GM10248 (cell line): Measurements from ENCODE around the gene NFKBIB.

ENCODE experiments used
- CTCF ChIA-PET: fragments of 300-600 bp; sonication (Branson Sonifier 250); formaldehyde crosslinking; extraction: SDS; loops from one replicate; lab custom pipeline; 2021; ENCODE audit warnings: antibody characterized with exemption; lab: Yijun Ruan, JAX
- POLR2A ChIA-PET: fragments of 350-650 bp; sonication (Branson Sonifier 250); formaldehyde crosslinking; extraction: SDS; loops from one replicate; lab custom pipeline; 2020; ENCODE audit warnings: antibody characterized with exemption; lab: Yijun Ruan, JAX
- DNase-seq: peaks from one replicate; pipeline ENCODE4 v3.0.0; 2012; ENCODE audit errors: extremely low spot score
- TF ChIP-seq, protein P1 (sequence below): IDR thresholded peaks from 2 replicates; pipeline ENCODE4 v1.5.1; 2012; ENCODE audit warnings: mild to moderate bottlenecking, low read depth; ENCODE audit errors: extremely low read depth, missing control alignments, control extremely low read depth

Gene NFKBIB

DNA sequence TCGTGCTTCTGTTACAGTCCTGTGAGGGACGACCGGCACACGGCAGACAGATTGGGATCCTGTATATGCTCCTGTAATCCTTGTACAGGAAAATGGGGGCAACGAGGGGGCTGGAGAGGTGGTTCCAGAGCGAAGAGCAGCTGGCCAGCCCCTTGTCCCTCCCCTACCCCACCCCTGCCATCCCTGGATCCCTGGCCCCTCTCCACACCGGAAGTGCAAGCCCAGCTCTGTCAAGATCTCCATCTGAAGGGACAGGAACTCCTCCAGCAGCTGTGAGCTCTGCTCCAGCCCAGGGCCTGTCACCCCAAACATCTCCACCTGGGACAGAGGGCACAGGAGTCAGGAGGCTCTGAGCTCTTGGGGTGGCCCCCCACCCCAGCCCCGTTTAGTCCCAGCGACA is 17.7 kb downstream of the NFKBIB start:
- POLR2A ChIA-PET: no interaction called here
- CTCF ChIA-PET: interaction anchor here (1.3 to 4.2 kb wide), 3 partner anchors 9 to 30 kb away, joined by 3 to 27 read pairs (median 3); partner anchors contain the start of genes MRPS12 and SARS2
- TF ChIP-seq, protein P1, sequence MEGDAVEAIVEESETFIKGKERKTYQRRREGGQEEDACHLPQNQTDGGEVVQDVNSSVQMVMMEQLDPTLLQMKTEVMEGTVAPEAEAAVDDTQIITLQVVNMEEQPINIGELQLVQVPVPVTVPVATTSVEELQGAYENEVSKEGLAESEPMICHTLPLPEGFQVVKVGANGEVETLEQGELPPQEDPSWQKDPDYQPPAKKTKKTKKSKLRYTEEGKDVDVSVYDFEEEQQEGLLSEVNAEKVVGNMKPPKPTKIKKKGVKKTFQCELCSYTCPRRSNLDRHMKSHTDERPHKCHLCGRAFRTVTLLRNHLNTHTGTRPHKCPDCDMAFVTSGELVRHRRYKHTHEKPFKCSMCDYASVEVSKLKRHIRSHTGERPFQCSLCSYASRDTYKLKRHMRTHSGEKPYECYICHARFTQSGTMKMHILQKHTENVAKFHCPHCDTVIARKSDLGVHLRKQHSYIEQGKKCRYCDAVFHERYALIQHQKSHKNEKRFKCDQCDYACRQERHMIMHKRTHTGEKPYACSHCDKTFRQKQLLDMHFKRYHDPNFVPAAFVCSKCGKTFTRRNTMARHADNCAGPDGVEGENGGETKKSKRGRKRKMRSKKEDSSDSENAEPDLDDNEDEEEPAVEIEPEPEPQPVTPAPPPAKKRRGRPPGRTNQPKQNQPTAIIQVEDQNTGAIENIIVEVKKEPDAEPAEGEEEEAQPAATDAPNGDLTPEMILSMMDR: no peak

DNA sequence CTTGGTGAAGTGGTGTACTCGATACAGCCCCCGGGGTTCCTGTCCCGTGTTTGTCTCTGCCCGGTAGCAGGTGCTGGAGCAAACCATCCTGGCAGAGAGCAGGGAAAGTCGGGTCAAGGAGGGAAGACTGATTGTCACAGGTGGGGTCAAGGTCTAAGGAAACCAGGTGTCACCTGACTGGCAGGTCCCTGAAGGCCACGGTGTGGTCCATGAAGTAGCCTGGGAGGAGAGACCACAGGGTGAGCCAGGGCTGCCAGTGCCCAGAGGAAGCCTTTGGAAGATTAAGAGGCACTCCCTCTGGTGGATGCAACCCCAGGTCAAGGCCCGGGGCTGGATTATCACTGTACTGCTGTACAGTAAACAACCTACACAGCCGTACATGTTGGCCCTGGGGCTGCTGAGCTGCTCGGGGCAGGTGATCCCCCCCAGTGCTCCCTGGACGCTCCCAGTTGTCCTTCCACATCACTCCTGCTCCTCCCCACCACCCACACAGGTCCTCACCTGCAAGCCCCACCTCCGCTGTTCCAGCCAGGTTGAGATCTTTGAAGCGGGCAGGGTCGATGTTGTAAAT is 18.2 kb downstream of the NFKBIB start:
- ChIA-PET POLR2A (no interaction called here), CTCF (interaction anchor here (1.3 to 4.2 kb wide), 3 partner anchors 9 to 31 kb away, joined by 3 to 27 read pairs (median 3); partner anchors contain the start of genes MRPS12 and SARS2)
- no peak for DNase-seq
- TF ChIP-seq, protein P1: no peak

More for the DNA sequence above, 17.7 kb downstream of the NFKBIB start:
- no peak for DNase-seq

DNA sequence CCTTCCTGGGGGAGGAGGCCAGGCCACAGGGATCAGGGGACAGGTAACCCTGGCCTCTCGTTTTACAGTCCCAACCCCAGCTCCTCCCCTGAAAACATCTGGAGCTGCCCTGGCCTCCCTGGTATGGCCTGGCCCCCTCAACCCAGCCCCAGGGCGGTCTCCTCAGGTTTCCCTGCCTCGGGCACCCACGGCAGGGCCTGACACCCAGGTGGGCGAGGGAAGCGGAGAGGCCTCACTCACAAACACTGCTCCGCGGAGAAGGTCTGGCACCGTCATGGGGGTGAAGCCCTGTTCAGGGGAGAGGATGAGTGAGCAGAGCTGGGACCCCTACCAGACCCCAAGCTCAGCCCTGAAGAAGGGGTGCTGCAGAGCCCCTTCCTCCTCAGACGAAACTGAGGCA is 18.8 kb downstream of the NFKBIB start:
- CTCF ChIA-PET: interaction anchor here (1.4 to 4.2 kb wide), 2 partner anchors 8 to 11 kb away, joined by 3 to 27 read pairs; partner anchors contain the start of genes MRPS12 and SARS2
- POLR2A ChIA-PET: no interaction called here
- TF ChIP-seq, protein P1: no peak
- no peak for DNase-seq

DNA sequence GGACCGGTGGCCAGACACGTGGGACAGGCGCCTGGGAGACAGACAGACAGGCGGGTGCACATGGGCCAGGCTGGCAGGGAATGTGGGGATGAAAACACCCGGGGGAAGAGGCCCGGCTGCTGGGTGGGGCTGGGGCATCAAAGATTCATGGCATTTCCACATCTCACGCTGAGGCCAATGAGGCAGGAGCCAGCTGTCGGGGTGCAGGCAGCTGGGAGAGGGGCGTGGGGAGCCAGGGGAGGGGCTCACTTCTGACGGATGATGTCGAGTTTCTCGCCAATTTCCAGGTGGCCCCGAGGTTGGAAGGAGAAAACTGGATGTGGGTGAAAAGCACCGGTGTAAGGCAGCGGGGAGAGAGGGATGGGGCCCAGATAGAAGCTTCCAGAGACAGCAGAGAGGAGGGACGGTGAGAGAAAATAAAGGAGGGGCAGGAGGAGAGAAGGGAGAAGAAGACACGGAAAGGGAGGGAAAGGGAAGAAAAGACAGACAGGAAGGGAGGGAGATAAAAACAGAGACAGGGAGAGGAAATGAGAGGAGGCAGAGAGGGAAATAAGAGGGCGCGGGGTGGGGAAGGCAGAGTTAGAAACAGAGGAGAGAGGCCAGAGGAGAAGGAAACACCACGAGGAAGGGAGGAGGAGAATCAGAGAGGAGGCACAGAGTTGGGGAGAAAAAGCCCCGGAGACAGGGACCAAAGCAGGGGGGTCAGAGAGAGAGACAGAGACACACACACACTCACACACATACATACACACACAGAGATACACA is 20.2 kb downstream of the NFKBIB start:
- no peak for DNase-seq
- TF ChIP-seq, protein P1: no peak
- ChIA-PET CTCF (interaction anchor here (0.9 to 4.2 kb wide), 3 partner anchors 10 to 33 kb away, joined by 4 to 27 read pairs (median 7); partner anchors contain the start of genes MRPS12 and SARS2), POLR2A (no interaction called here)

DNA sequence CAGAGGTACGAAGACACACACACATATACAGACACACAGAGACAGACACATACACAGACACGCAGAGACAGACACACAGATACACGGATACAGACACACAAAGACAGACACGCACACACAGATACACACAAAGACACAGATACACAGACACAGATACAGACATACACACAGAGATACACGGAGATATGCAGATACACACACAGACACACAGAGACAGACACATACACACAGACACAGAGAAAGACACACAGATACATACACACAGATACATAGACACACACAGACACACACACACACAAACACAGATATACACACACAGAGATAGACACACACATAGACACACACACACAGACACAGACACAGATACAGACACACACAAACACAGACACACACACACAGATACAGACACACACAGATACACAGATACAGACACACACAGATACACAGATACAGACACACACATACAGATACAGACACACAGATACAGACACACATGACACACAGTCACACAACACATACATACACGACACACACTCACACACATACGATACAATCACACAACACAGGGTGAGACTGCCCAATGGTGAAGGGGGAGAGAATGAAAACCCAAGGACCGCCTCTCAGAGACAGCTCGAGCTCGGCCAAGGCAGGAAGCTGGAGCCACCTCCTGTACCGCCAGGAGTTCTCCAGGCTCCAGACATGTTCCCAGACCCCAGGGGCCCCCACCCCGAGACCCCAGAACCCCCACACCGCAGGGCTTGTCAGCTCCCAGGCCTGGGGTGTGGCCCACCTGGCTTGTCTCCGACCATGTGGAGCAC is 21.0 kb downstream of the NFKBIB start:
- no peak for DNase-seq
- CTCF ChIA-PET: interaction anchor here (1.4 to 4.2 kb wide), 3 partner anchors 9 to 33 kb away, joined by 6 to 27 read pairs (median 7); partner anchors contain the start of genes MRPS12 and SARS2
- POLR2A ChIA-PET: no interaction called here
- TF ChIP-seq, protein P1: no peak
